ENCODE measurements around the gene ARHGAP8. TPM values are rescaled to one million over a fixed set of nuclear protein-coding genes. Genes with fewer than 3 reads are reported as not detected.

Gene ARHGAP8
- polyA plus RNA-seq, 1 donor from 2014 or later, result 3.0 TPM

- no peaks in the 10 kb centered on the region for H3K27me3 ChIP-seq (ENCODE audit: insufficient read depth, low read depth, low read length)
- H3K9ac ChIP-seq (ENCODE audit: low read length), result no peak overlapping the region
- no peaks in the 10 kb centered on the region for H3K9me3 ChIP-seq (ENCODE audit: low read length)
- TF ChIP-seq EZH2 (IDR thresholded peaks at IDR 0.05; ENCODE audit: borderline replicate concordance, insufficient read depth, low read length, poor library complexity, severe bottlenecking), result no peak
- no peak for TF ChIP-seq SMC3 (conservative IDR thresholded peaks at IDR 0.05; ENCODE audit: poor library complexity)
- no peak for TF ChIP-seq CTCF (IDR thresholded peaks at IDR 0.05; ENCODE audit: poor library complexity, severe bottlenecking)
- TF ChIP-seq MXI1 (conservative IDR thresholded peaks at IDR 0.05; ENCODE audit: poor library complexity, severe bottlenecking), result no peak
- TF ChIP-seq RAD21 (conservative IDR thresholded peaks at IDR 0.05), result no peak
- TF ChIP-seq POLR2AphosphoS5 (IDR thresholded peaks at IDR 0.05), result no peak
- TF ChIP-seq TAF1 (IDR thresholded peaks at IDR 0.05; ENCODE audit: low read depth), result no peak
- no peak for TF ChIP-seq REST (IDR thresholded peaks at IDR 0.05; ENCODE audit: borderline replicate concordance)
- no peak for TF ChIP-seq EP300 (conservative IDR thresholded peaks at IDR 0.05; ENCODE audit: poor library complexity, severe bottlenecking)
- no peak overlapping the region for H3K4me3 ChIP-seq (ENCODE audit: low read length)
- no peaks in the 10 kb centered on the region for H3K9me2 ChIP-seq (ENCODE audit: insufficient read depth, low read length)
- H3K36me3 ChIP-seq (ENCODE audit: insufficient read depth, low read length), result no peaks in the 10 kb centered on the region
- H3K27ac ChIP-seq (ENCODE audit: low read length), result no peak overlapping the region
- no peaks in the 10 kb centered on the region for H3K79me2 ChIP-seq (replicated peaks; ENCODE audit: insufficient read depth, low read length)
- no peaks in the 10 kb centered on the region for H3F3A ChIP-seq (ENCODE audit: insufficient read depth, low read length, poor library complexity, severe bottlenecking)
- H2AFZ ChIP-seq (ENCODE audit: low read depth, low read length), result no peak overlapping the region
- no peak overlapping the region for H3K4me2 ChIP-seq (ENCODE audit: low read length)
- H4K20me1 ChIP-seq (ENCODE audit: insufficient read depth), result no peaks in the 10 kb centered on the region
Measured at GRCh38 chr22:44840611-44841322, 88.4 kb downstream of the ARHGAP8 start.

- H3K9me3 ChIP-seq (ENCODE audit: low read length), result no peaks in the 10 kb centered on the region
- H3K4me2 ChIP-seq (ENCODE audit: low read length), result no peak overlapping the region
- no peaks in the 10 kb centered on the region for H4K20me1 ChIP-seq (ENCODE audit: insufficient read depth)
- H3K27me3 ChIP-seq (ENCODE audit: insufficient read depth, low read depth, low read length), result no peaks in the 10 kb centered on the region
- no peak overlapping the region for H2AFZ ChIP-seq (ENCODE audit: low read depth, low read length)
- H3K36me3 ChIP-seq (ENCODE audit: insufficient read depth, low read length), result no peaks in the 10 kb centered on the region
- TF ChIP-seq EZH2 (IDR thresholded peaks at IDR 0.05; ENCODE audit: borderline replicate concordance, insufficient read depth, low read length, poor library complexity, severe bottlenecking), result no peak
- TF ChIP-seq CTCF (IDR thresholded peaks at IDR 0.05; ENCODE audit: poor library complexity, severe bottlenecking), result no peak
- no peak for TF ChIP-seq TAF1 (IDR thresholded peaks at IDR 0.05; ENCODE audit: low read depth)
- TF ChIP-seq POLR2AphosphoS5 (IDR thresholded peaks at IDR 0.05), result no peak
- TF ChIP-seq RAD21 (conservative IDR thresholded peaks at IDR 0.05), result no peak
- no peak for TF ChIP-seq MXI1 (conservative IDR thresholded peaks at IDR 0.05; ENCODE audit: poor library complexity, severe bottlenecking)
- TF ChIP-seq EP300 (conservative IDR thresholded peaks at IDR 0.05; ENCODE audit: poor library complexity, severe bottlenecking), result no peak
- TF ChIP-seq SMC3 (conservative IDR thresholded peaks at IDR 0.05; ENCODE audit: poor library complexity), result no peak
- TF ChIP-seq REST (IDR thresholded peaks at IDR 0.05; ENCODE audit: borderline replicate concordance), result no peak
- H3K9ac ChIP-seq (ENCODE audit: low read length), result no peak overlapping the region
- H3K27ac ChIP-seq (ENCODE audit: low read length), result no peak overlapping the region
- no peaks in the 10 kb centered on the region for H3K9me2 ChIP-seq (ENCODE audit: insufficient read depth, low read length)
- no peak overlapping the region for H3K4me3 ChIP-seq (ENCODE audit: low read length)
- H3F3A ChIP-seq (ENCODE audit: insufficient read depth, low read length, poor library complexity, severe bottlenecking), result no peaks in the 10 kb centered on the region
- H3K79me2 ChIP-seq (replicated peaks; ENCODE audit: insufficient read depth, low read length), result no peaks in the 10 kb centered on the region
Measured at GRCh38 chr22:44842417-44842816, 90.0 kb downstream of the ARHGAP8 start.

Measured in neural cell (in vitro differentiated cells).